Stomach (tissue), 4 donors: ENCODE measurements around the gene UBALD1.

Experiments
- CTCF ChIP-seq, 7 experiments: fragments of 450-650 bp in 4 of 7; fragments of 200-600 bp in 3 of 7; sonication (generic) in 3 of 7; IDR thresholded peaks; one replicate each; pipeline ENCODE4 v1.5.1; 2016 to 2019; ENCODE audit warnings: antibody characterized with exemption in 7 of 7, control low read depth in 2 of 7, mild to moderate bottlenecking in 1 of 7
- POLR2A ChIP-seq, 4 donors: fragments of 450-650 bp; IDR thresholded peaks; one replicate each; pipeline ENCODE4 v1.6.1; 2016; ENCODE audit warnings: antibody characterized with exemption in 4 of 4, control low read depth in 2 of 4, mild to moderate bottlenecking in 1 of 4, moderate library complexity in 1 of 4

GRCh38 chr16:4602331-4602730, 12.4 kb downstream of the UBALD1 start:
- TF ChIP-seq CTCF (IDR thresholded peaks at IDR 0.05) (no peak), POLR2A (IDR thresholded peaks at IDR 0.05) (no peak)
